CD1c-positive myeloid dendritic cell (primary cell): Measurements from ENCODE around the gene KIT.
"Not testable (repeated sequence)": the region's sequence is repeated elsewhere in the genome, so short reads cannot be mapped to it uniquely, and the experiment has no call there.

ENCODE experiments used
- DNase-seq: peaks from one replicate; pipeline ENCODE4 v3.0.0-alpha.2; 2016; ENCODE audit errors: extremely low spot score

The KIT gene

DNA sequence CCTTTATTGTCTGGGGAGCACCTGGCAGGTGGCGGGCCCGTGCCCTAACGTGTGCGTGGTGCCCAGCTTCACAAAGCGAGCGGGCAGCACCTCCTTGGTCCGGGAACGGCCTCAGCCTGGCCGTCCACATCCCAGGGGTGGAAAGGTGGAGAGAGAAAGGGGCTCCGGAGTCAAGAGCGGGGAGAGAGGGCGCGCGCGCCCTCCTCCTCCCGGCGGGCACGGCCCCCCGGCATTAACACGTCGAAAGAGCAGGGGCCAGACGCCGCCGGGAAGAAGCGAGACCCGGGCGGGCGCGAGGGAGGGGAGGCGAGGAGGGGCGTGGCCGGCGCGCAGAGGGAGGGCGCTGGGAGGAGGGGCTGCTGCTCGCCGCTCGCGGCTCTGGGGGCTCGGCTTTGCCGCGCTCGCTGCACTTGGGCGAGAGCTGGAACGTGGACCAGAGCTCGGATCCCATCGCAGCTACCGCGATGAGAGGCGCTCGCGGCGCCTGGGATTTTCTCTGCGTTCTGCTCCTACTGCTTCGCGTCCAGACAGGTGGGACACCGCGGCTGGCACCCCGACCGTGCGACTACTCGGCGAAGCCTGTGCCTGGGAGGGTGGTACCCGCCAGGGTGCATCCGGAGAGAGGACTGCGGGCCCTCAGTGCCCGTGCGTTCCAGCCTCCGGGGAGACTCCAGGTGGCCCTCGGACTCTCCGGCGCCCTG is at the start of gene KIT:
TSS of gene KIT (plus strand) at position 407 of the 701 bp plus-strand sequence. CDS start at position 465, 58 bp downstream.
- peak; percentile 16 for DNase-seq

DNA sequence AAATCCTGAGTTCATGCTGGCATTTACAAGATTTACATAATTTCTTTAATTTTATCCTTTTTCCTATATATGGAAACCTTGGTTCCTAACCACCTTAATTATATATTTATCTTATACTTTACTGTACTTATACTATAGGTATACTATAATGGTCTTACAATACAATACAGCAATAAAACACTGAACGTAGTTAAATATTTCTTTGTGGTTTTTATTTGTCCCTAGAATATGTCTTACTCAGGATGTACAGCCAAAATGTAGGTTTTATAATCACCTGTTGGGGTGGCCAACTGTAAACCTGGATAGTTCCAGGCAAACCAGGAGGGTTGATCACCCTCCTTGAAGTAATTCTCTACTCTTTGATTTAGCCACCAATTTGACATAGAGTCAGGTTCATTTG is 48.4 kb upstream of the KIT start:
- DNase-seq: no peak

DNA sequence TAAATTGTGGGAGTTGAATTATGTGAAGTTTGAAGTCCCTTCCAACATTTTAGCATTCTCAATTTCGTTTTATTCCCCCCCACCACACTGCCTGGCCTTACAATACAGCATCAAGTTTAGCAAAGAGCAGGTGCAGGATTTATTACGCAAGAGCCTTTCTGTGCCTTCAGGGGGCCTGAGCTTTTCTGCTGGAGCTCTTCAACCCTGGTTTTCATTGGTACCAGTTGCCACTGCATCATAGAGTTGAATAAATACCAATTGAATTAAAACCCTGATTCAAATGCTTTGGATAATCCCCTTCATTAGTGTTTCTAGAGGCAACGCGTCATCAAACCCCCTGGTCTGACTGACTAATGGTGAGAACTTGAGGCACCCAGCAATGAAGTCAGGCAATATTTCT is 43.6 kb upstream of the KIT start:
- no peak for DNase-seq

DNA sequence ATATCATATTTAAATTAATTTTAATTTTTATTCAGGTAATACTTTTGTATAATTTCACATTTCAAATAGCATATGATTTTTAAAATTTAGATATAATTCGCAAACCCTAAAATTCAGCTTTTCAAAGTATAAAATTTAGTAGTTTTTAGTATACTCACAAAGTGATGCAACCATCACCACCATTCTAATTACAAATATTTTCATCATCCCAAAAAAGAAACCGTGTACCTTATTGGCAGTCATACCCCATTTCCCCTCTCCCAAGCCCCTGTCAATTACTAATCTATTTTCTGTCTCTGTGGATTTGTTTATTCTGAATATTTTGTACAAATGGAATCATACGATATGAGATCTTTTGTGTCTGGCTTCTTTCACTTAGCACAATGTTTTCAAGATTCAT is 37.0 kb upstream of the KIT start:
- no peak for DNase-seq

DNA sequence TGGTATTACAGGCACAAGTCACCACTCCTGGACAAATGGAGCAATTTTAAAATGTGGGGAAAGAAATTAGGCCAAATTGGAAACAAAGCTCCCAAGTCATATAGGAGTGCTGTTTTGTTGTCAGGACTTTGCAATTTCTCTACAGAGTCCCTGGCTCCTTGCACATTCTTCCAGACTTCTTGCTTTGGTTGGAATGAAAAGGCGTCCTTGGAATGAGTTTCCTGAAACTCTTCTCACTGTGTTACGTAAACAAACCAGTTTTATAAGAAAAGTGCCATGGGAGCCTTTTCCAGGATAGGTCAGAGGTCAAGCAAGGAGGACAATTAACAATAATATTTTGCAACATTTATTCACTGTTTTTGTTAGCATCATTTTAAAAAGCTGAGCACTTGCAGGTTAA is 32.4 kb upstream of the KIT start:
- DNase-seq: no peak

DNA sequence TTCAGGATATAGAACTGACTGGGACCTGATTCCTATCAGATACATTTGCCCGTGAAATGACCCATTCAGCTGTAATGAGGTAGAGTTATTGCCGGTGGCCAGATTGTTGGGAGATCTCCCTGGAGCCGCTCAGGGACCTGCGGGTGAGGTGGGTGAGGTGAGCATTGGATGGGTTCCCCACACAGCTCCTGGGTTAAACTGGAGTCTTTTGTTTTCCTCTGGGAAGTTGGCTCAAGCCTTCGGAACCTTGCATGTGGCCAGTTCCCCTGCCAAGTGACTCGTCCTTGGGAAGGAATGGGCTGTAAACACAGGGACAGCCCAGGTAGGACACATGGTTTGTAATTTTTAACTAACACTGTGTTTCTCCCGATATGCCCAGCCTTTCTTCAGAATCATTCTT is 31.6 kb upstream of the KIT start:
- no peak for DNase-seq

DNA sequence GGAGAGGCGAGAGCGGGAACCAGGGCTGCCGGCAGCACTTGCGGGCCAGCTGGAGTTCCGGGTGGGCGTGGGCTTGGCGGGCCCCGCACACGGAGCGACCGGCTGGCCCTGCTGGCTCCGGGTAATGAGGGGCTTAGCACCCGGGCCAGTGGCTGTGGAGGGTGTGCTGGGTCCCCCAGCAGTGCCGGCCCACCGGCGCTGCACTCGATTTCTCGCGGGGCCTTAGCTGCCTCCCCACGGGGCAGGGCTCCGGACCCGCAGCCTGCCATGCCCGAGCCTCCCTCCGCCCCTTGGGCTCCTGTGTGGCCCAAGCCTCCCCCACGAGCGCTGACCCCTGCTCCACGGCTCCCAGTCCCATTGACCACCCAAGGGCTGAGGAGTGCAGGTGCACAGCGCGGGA is 25.2 kb upstream of the KIT start:
- no peak for DNase-seq

DNA sequence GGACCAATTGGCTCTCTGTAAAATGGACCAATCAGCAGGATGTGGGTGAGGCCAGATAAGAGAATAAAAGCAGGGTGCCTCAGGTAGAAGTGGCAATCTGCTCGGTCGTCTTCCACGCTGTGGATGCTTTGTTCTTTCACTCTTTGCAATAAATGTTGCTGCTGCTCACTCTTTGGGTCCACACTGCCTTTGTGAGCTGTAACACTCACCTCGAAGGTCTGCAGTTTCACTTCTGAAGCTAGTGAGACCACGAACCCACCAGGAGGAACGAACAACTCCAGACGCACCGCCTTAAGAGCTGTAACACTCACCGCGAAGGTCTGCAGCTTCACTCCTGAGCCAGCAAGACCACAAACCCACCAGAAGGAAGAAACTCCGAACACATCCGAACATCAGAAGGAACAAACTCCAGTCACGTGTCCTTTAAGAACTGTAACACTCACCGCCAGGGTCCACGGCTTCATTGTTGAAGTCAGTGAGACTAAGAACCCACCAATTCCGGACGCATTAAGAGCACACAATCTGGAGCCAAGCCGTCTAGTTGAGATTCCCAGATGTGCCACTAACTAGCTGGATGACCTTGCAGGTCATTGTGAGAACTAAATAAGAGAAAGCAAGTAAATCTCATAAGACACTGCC is 24.5 kb upstream of the KIT start:
- DNase-seq: not testable (repeated sequence)

DNA sequence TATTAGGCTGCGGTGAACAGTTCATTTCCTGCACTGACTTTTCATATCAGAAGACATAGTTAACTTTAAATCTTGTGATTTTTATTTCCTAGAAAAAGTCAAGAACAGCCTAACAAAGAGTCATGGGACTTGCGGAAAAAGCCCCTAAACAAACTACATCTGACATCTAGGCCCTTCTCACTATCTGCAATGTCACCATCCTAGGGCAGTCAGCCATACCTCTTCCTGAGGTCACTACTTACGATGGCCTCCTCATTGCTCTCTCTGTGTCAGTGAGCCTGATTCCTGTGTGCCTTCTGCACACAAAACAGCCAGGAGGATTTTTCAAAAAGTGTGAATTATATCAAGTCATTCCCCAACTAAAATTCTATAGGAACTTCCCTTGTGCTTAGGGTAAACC is 22.4 kb upstream of the KIT start:
- no peak for DNase-seq

DNA sequence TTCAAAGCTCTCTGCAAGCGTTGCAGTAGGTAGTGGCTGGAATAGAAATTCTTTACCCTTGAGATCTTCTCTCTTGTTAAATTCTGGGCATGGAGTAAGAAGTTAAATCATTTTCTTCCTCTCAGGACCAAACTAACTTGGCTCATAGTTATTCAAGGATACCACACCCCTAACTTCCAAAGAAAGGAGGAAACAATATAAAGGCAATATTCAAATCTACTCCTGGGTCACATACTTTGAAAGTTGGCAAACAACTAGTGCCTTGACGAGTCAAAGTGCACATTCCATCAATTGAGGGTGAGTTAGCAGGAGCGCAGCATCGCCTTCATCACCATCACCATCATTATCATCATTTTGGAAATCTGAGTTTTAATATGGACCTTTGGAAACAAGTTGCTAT is 20.4 kb upstream of the KIT start:
- DNase-seq: no peak

DNA sequence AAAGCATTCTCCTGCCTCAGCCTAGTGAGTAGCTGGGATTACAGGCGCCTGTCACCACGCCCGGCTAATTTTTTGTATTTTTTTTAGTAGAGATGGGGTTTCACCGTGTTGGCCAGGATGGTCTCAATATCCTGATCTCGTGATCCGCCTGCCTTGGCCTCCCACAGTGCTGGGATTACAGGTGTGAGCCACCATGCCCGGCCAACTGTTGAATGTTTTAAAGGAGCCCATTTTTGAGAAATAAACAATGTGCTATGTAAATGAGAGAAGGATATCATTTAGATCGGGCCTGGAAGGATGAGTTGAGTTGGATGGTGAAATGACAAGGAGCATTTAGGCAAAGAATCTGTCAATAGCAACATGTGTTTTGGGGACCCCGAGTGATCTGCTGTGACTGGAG is 16.7 kb upstream of the KIT start:
- DNase-seq: not testable (repeated sequence)

DNA sequence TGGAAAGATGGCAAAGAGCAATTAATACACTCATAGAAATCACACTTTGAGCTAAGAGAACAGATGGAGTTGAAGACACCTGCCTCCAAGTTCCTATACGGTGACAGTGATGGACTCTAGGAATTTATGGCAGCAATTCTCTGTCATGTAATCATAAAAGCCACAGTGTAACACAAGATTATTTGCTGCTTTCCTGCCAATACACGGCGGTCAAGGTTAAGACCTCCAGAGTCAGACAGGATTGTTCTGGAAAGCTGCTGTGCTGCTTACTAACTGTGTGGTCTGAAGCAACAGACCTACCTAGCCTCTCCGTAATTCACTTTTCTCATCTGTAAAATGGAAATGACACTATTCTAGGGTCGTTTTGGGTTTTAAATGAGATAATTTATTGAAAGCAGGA is 14.6 kb upstream of the KIT start:
- DNase-seq: no peak

DNA sequence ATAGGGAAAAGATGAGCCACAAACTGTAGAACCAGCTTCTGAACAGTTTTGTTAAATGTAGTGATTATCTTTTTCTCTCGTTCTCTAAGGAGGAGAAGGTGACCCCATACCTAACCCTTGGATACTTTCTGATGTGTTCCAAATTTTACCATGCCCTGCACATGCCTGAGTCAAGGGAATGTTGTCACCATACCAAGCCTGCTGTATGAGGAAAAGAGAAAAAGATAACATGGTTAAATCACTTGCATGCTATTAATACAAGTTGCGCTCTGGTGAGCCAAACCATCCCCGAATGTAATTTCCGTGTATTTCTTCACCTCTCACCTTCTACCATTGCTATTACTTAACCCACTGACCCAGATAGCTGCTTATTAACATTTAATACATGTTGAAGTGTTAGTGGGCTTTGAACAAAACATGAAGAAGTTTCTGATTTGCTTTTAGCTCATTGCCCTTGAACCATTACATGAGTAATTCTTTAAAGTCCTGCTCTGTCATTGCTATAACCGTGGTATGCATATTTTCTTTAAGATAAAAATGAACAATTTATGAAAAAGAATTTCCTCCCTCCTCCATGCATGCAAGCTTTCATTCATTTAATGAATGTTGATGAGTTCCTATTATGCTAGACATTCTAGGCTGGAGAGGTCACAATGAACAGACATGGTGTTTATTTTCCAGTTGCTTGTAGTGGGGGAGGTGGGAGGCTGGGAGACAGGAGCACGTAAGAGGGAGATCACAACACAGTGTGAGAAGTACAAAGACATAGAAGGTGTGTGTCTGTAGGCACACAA is 13.6 kb upstream of the KIT start:
- DNase-seq: no peak

DNA sequence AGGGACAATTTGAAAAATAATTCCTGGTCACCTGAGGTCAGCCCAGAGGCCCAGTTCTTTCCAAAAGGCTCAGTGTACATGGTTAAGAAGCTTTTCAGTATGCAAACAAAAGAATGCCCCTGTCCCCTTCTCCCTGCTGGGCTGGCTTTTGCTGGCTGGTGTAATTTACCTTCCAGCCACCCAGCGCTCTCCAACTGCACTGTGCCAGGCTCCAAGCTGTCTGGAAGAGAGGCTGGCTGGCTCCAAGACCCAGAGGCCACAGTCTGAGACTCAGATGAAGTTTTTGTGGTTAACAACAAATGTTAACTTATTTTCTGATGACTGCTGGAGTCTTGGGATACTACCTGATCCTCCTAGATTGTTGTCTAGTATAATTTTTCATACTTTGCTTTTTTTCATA is 11.9 kb upstream of the KIT start:
- DNase-seq: no peak

DNA sequence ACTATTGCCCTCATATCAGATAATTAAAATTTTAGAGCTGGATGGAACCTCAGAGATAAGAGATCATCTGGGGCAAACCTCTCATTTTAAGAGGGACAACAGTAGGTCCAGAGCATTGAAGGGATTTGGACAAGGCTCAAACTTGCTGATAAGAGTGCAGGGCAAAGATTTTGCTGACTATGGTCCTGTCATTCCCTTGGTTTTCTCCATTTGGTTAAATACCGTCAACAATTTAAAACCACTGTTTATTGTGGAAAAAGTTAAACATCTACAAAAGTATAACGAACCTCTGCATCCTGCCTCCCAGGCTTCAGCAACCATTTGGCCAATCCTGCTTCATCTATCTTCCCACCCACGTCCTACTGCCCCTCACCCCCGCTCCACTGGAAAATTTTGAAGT is 10.7 kb upstream of the KIT start:
- DNase-seq: no peak

DNA sequence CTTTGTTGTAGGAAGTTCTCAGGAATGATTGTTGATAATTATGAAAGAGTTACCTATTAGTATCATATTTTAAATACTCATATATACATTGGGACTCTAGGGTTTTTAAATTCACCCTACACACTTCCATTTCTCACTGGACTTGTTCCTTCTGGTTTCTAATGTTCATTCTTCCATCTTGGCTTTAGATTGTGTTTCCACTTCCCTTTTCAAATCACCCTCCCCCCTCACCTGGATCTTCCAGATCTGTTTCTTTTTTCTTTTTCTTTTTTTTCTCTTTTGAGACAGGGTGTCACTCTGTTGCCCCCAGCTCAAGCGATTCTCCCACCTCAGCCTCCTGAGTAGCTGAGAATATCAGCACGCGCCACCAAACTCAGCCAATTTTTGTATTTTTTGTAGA is 6.7 kb upstream of the KIT start:
- DNase-seq: no peak

DNA sequence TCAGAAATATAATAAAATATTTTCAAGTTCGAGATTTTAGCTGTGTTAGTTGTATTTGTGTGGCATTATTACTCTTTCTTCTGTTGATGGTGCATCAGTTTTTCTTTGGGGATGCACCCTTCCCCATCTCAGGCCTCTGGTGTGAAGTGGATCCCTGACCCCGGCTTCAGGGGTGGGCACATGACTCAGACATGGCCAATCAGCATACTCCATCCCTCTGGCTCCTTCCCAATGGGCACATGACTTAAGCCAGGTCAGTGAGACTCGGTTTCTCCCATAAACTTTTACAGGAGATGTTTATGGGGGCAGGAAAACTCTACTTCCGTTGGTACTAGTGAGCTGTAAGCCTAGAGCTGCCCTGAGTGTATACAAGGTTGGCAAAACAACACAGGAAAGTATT is 3.0 kb upstream of the KIT start:
- no peak for DNase-seq

DNA sequence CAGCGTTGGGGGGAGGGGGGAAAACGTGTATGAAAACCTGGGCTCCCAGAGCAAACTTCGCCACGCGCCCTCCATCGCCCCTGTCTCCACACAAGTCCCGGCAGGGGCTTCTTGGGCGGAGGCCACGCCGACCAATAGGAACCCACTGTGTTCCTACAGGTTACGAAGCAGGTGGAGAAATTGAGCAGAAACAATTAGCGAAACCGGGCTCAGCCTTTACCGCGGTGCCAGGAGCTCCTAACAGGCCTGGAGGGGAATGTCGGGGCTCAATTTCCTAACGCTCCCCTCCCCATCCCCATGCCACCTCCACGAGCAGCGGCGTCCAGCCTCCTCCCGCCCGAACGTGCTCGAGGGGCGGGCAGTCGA is 589 bp upstream of the KIT start:
- DNase-seq: no peak

DNA sequence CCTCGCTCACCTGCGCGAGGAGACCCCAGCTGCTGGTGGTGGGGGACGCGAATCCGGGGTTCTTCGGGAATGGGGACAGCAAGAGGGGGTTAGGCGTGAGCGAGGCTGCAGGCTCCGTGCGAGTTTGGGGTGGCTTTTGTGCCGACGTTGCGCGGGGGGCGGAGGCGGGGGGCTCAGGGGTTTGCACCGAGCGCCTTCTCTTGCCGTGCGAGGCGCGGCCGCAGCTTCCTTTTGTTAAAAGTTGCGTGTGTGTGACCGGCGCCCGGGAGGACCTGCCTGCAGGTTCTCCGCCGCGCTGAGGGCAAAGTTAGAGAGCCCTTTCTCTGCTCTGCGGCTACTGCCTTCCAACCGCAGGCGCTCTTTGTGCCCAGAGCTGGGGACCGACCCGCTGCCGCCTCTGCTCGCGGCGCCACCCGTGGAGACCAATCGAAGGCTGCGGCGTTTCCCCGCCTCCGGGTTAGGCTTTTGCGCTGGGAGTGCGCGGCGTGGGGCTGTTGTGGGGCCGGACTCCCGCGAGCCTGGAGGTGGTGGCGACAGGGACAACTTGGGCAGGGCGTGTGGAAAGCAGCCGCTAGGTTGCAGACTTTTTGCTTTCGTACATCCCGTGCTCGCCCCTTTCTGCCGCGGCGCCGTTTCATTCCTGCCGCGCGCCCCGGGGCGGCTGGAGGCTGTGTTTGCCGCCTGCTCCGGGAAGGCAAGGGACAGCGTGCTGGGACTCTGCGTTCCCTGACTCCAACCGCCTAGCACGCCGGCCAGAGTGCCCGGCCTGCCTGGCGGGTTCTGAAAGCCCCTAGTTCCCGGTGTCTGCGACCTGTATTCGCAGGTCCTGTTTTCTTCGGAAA is 716 bp downstream of the KIT start:
- peak; percentile 48 for DNase-seq

DNA sequence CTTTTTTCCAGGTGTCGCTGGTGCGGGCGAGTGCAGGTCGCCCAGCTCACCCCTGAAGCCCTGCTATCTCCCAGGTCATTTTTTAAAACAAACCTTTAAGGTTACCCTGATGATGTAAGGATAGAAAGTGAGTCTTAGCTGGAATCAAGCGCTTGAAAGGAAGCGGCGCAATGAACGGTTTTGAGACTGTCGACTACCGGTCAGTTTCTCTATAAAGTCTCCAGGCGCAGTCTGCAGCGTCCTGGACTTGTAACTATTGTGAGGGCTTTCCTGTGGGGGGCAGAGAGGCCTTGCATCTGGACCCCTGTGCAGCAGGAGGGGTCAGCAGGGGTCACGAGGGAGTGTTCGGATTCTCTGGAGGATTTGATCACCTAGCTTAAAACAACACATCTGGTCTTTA is 1.6 kb downstream of the KIT start:
- DNase-seq: no peak

DNA sequence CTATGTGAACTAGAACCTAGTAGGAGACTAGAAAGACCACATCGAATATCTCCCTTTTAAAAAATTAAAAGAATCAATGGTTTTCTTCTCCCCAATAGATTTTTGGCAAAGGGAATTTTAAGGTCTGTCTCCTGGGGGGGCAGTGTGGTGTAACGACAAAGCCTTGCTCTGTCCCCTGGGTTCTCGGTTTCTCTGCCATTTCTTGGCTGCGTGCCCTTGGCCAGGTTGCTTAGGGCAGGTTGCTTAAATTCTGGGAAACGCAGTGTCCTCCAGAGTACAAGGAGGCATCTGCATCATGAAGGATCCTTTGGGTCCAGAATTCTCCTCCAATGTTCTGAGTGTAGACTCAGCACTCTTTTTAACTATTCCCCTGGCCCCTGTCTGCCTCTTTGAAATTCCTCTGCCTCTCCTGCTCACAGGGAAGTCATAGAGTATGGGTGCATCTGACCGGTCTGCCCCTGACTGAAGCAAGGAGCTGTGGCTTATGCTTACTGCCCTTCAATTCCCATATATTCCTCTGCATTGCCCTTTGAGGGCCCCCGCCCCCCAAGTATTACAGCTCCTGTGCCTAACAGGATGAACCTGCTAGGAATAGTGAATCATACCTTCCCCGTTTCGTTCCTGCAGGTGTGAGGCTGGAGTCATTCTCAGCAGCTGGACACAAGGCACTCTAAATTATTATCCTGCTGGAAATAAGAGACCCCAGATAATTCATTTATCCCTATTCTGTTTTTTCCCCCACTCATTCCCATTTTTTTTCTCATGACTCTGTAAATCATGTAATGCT is 2.2 kb downstream of the KIT start:
- DNase-seq: no peak
